H9 (cell line): ENCODE measurements around the gene HAGH. TPM values are rescaled to one million over a fixed set of nuclear protein-coding genes. Genes with fewer than 3 reads are reported as not detected.

Source experiments
- DNase-seq: peaks from one replicate; pipeline ENCODE4 v3.0.0-alpha.2; 2017
- H2AFZ ChIP-seq: one replicate; pipeline ENCODE4 v1.6.1; 2013; ENCODE audit warnings: mild to moderate bottlenecking, low read length, control low read depth, moderate library complexity
- H2AK5ac ChIP-seq: 2 replicates; pipeline ENCODE4 v1.6.1; 2013; ENCODE audit warnings: low read length, control low read depth, mixed read lengths; ENCODE audit not compliant: insufficient read length
- H2BK120ac ChIP-seq: one replicate; pipeline ENCODE4 v1.6.1; 2013; ENCODE audit warnings: low read depth, mild to moderate bottlenecking, low read length, control low read depth, inconsistent platforms; ENCODE audit not compliant: poor library complexity, severe bottlenecking
- H2BK12ac ChIP-seq: 2 replicates; pipeline ENCODE4 v1.6.1; 2013; ENCODE audit warnings: low read length, control low read depth, mixed read lengths, low read depth; ENCODE audit not compliant: insufficient read length
- H2BK15ac ChIP-seq: 2 replicates; pipeline ENCODE4 v1.6.1; 2013; ENCODE audit warnings: low read depth, low read length, control low read depth
- H2BK20ac ChIP-seq: one replicate; pipeline ENCODE4 v1.6.1; 2013; ENCODE audit warnings: low read depth, mild to moderate bottlenecking, low read length, control low read depth, inconsistent platforms; ENCODE audit not compliant: poor library complexity, severe bottlenecking
- H2BK5ac ChIP-seq: 2 replicates; pipeline ENCODE4 v1.6.1; 2013; ENCODE audit warnings: low read length, control low read depth, mixed read lengths; ENCODE audit not compliant: insufficient read length
- H3K14ac ChIP-seq: 2 replicates; pipeline ENCODE4 v1.6.1; 2013; ENCODE audit warnings: low read length, control low read depth; ENCODE audit not compliant: insufficient read depth
- H3K18ac ChIP-seq: 2 replicates; pipeline ENCODE4 v1.6.1; 2013; ENCODE audit warnings: low read depth, mild to moderate bottlenecking, mixed read lengths, low read length, control low read depth; ENCODE audit not compliant: insufficient read length
- H3K23ac ChIP-seq: 2 replicates; pipeline ENCODE4 v1.6.1; 2013; ENCODE audit warnings: low read length, control low read depth, mixed read lengths, low read depth; ENCODE audit not compliant: insufficient read length
- H3K23me2 ChIP-seq: 2 replicates; pipeline ENCODE4 v1.6.1; 2013; ENCODE audit warnings: low read depth, mild to moderate bottlenecking, mixed read lengths, low read length, control low read depth; ENCODE audit not compliant: insufficient read length, poor library complexity, severe bottlenecking
- H3K27ac ChIP-seq: 2 replicates; pipeline ENCODE4 v1.5.1; 2013; ENCODE audit warnings: low read length, control low read depth, mixed read lengths, low read depth; ENCODE audit not compliant: insufficient read length
- H3K27me3 ChIP-seq: 2 replicates; pipeline ENCODE4 v1.6.1; 2013; ENCODE audit warnings: low read length, control low read depth, inconsistent platforms; ENCODE audit not compliant: insufficient read depth
- H3K4ac ChIP-seq: 2 replicates; pipeline ENCODE4 v1.6.1; 2013; ENCODE audit warnings: low read depth, mild to moderate bottlenecking, control low read depth, inconsistent platforms, low read length, moderate library complexity
- H3K4me1 ChIP-seq: 2 replicates; pipeline ENCODE4 v1.6.1; 2013; ENCODE audit warnings: low read length, control low read depth, inconsistent platforms; ENCODE audit not compliant: insufficient read depth
- H3K4me2 ChIP-seq: 2 replicates; pipeline ENCODE4 v1.6.1; 2013; ENCODE audit warnings: low read length, control low read depth, mixed read lengths; ENCODE audit not compliant: insufficient read length, insufficient read depth
- H3K56ac ChIP-seq: 2 replicates; pipeline ENCODE4 v1.6.1; 2013; ENCODE audit warnings: low read depth, mild to moderate bottlenecking, mixed read lengths, low read length, control low read depth; ENCODE audit not compliant: insufficient read length
- H3K79me1 ChIP-seq: 2 replicates; pipeline ENCODE4 v1.6.1; 2013; ENCODE audit warnings: low read depth, mild to moderate bottlenecking, moderate library complexity, low read length, control low read depth, inconsistent platforms; ENCODE audit not compliant: insufficient read depth, poor library complexity, severe bottlenecking
- H3K79me2 ChIP-seq: 2 replicates; pipeline ENCODE4 v1.6.1; 2013; ENCODE audit warnings: low read length, control low read depth, inconsistent platforms; ENCODE audit not compliant: insufficient read depth
- H3K9ac ChIP-seq: 2 replicates; pipeline ENCODE4 v1.6.1; 2013; ENCODE audit warnings: low read length, control low read depth, mixed read lengths; ENCODE audit not compliant: insufficient read length; ENCODE audit errors: extremely low read depth
- H3K9me3 ChIP-seq: one replicate; pipeline ENCODE4 v1.6.1; 2013; ENCODE audit warnings: low read depth, low read length, inconsistent platforms; ENCODE audit not compliant: control insufficient read depth
- H3T11ph ChIP-seq: one replicate; pipeline ENCODE4 v1.6.1; 2013; ENCODE audit warnings: mild to moderate bottlenecking, low read length, control low read depth, inconsistent platforms
- H4K20me1 ChIP-seq: one replicate; pipeline ENCODE4 v1.6.1; 2013; ENCODE audit not compliant: control insufficient read depth, insufficient read length, insufficient read depth
- H4K5ac ChIP-seq: 2 replicates; pipeline ENCODE4 v1.6.1; 2013; ENCODE audit warnings: low read depth, mild to moderate bottlenecking, mixed read lengths, low read length, control low read depth; ENCODE audit not compliant: insufficient read length
- H4K8ac ChIP-seq: replicated peaks from 2 replicates; pipeline ENCODE4 v1.6.1; 2013; ENCODE audit warnings: low read length, control low read depth, mixed read lengths, low read depth; ENCODE audit not compliant: insufficient read length
- H4K91ac ChIP-seq: 2 replicates; pipeline ENCODE4 v1.6.1; 2013; ENCODE audit warnings: low read depth, mild to moderate bottlenecking, moderate library complexity, mixed read lengths, low read length, control low read depth; ENCODE audit not compliant: insufficient read length
- H3K27ac Mint-ChIP-seq, 3 experiments: 2 replicates in 2 of 3; 3 replicates in 1 of 3; pipeline ENCODE4 v1.8.0; 2020 to 2021; ENCODE audit warnings: mixed read lengths in 3 of 3, mild to moderate bottlenecking in 1 of 3, moderate library complexity in 1 of 3
- H3K27me3 Mint-ChIP-seq: 2 replicates; pipeline ENCODE4 v1.8.0; 2021; ENCODE audit warnings: low read depth, mild to moderate bottlenecking, moderate library complexity, mixed read lengths
- H3K36me3 Mint-ChIP-seq, 3 experiments: 2 replicates in 2 of 3; 3 replicates in 1 of 3; pipeline ENCODE4 v1.8.0; 2020 to 2021; ENCODE audit warnings: low read depth in 3 of 3, mixed read lengths in 3 of 3; ENCODE audit not compliant: insufficient read depth in 1 of 3
- H3K4me1 Mint-ChIP-seq, 2 experiments: 2 replicates each; pipeline ENCODE4 v1.8.0; 2020; ENCODE audit warnings: mixed read lengths in 2 of 2
- H3K4me3 Mint-ChIP-seq, 2 experiments: 2 replicates in 1 of 2; 3 replicates in 1 of 2; pipeline ENCODE4 v1.8.0; 2020 to 2021; ENCODE audit warnings: mild to moderate bottlenecking in 2 of 2, mixed read lengths in 2 of 2, moderate library complexity in 1 of 2
- H3K9me3 Mint-ChIP-seq, 2 experiments: 2 replicates in 1 of 2; 3 replicates in 1 of 2; pipeline ENCODE4 v1.8.0; 2020; ENCODE audit warnings: mild to moderate bottlenecking in 2 of 2, mixed read lengths in 2 of 2, moderate library complexity in 1 of 2
- CTCF ChIP-seq: fragments of 200-600 bp; sonication (generic); conservative IDR thresholded peaks from 3 replicates; pipeline ENCODE4 v1.8.0; 2021; ENCODE audit warnings: antibody characterized with exemption, mild to moderate bottlenecking
- WGBS: extraction: QIAGEN DNeasy Blood & Tissue Kit; methylation state at CpG from one replicate; pipeline ENCODE4 v1.1.7; 2013; ENCODE audit warnings: missing lambda C conversion rate, low lambda C conversion rate, mixed read lengths; ENCODE audit not compliant: insufficient read length; ENCODE audit errors: extremely low coverage; 5-methylcytosine and 5-hydroxymethylcytosine counted together
- total RNA-seq: library from RNA; stranded (reverse); gene quantifications from 2 replicates; pipeline ENCODE4 v1.2.1, GENCODE V29; 2021

HAGH gene
- total RNA-seq, 1 experiment from 2014 or later: 30.0 TPM

GRCh38 chr16:1822801-1823200 lies 3.8 kb downstream of the HAGH start:
- H4K5ac ChIP-seq: no peak overlapping the region
- H3K23me2 ChIP-seq: peaks cover 9% of the 10 kb centered on the region
- no peak overlapping the region for H3K18ac ChIP-seq
- Mint-ChIP-seq H3K27me3 (peaks cover 4% of the 10 kb centered on the region), H3K36me3 (peaks cover 0 to 4% (median 4%) of the 10 kb centered on the region in 3 experiments; a peak in 5 of 7 replicates), H3K9me3 (no peaks in the 10 kb centered on the region; a peak in 1 of 5 replicates), H3K4me1 (peaks cover 5 to 9% of the 10 kb centered on the region in 2 experiments), H3K4me3 (no peak overlapping the region), H3K27ac (no peak overlapping the region)
- peaks cover 4% of the 10 kb centered on the region for H3K79me1 ChIP-seq
- H2BK20ac ChIP-seq: no peak overlapping the region
- H2BK15ac ChIP-seq: no peak overlapping the region
- no peak overlapping the region for H2AK5ac ChIP-seq
- H4K91ac ChIP-seq: no peak overlapping the region
- H3K4ac ChIP-seq: no peak overlapping the region
- no CpG with 5 or more reads among the region's 16 CpGs for WGBS
- H3K4me1 ChIP-seq: no peaks in the 10 kb centered on the region; the same call in 1 of the 2 replicates
- no peak overlapping the region for H3K27ac ChIP-seq
- no peak overlapping the region for H3K56ac ChIP-seq
- no peak overlapping the region for H3T11ph ChIP-seq
- no peaks in the 10 kb centered on the region for H3K9me3 ChIP-seq
- peaks cover 2% of the 10 kb centered on the region; the same call in 1 of the 2 replicates for H3K79me2 ChIP-seq
- H2BK5ac ChIP-seq: no peak overlapping the region
- no peak overlapping the region for H4K8ac ChIP-seq
- no peak overlapping the region for H3K4me2 ChIP-seq
- no peaks in the 10 kb centered on the region for H3K27me3 ChIP-seq
- no peak overlapping the region for H3K9ac ChIP-seq
- no peak overlapping the region for H2AFZ ChIP-seq
- no peak for DNase-seq
- H4K20me1 ChIP-seq: no peaks in the 10 kb centered on the region
- no peak overlapping the region for H2BK12ac ChIP-seq
- no peak for TF ChIP-seq CTCF
- H3K14ac ChIP-seq: no peak overlapping the region
- no peak overlapping the region for H2BK120ac ChIP-seq
- no peak overlapping the region for H3K23ac ChIP-seq
